OCI-LY7 (cell line): ENCODE results near the gene CAPN5.

ENCODE experiments used
- CTCF ChIP-seq: fragments of 200-600 bp; sonication (generic); conservative IDR thresholded peaks from 2 replicates; pipeline ENCODE4 v1.5.1; 2014; ENCODE audit warnings: mild to moderate bottlenecking, antibody characterized with exemption, low read length, moderate library complexity, mixed read lengths
- EZH2phosphoT487 ChIP-seq: fragments of 200-600 bp; sonication (generic); IDR thresholded peaks from 2 replicates; pipeline ENCODE4 v1.6.1; 2018; ENCODE audit warnings: low read depth, borderline replicate concordance, mild to moderate bottlenecking, mixed run types, antibody characterized with exemption, low read length, moderate library complexity, mixed read lengths

GRCh38 chr11:77151804-77152509 is 85.2 kb downstream of the CAPN5 start:
- TF ChIP-seq CTCF: no peak
- TF ChIP-seq EZH2phosphoT487: no peak
